Esophagus muscularis mucosa (tissue), 3 donors: Measurements from ENCODE around the gene C1orf146.

Experiments used
- CTCF ChIP-seq, 3 experiments: fragments of 200-600 bp in 2 of 3; fragments of 450-650 bp in 1 of 3; sonication (generic) in 2 of 3; IDR thresholded peaks; one replicate each; pipeline ENCODE4 v1.5.1; 2017 to 2019; ENCODE audit warnings: antibody characterized with exemption in 3 of 3, mild to moderate bottlenecking in 2 of 3, moderate library complexity in 1 of 3
- POLR2AphosphoS5 ChIP-seq, 2 donors: sonication (generic); formaldehyde crosslinking; IDR thresholded peaks; one replicate each; pipeline ENCODE4 v1.6.1; 2017; ENCODE audit warnings: antibody characterized with exemption in 2 of 2

GRCh38 chr1:92230736-92231135 lies 13.0 kb downstream of the C1orf146 start:
- TF ChIP-seq POLR2AphosphoS5 (IDR thresholded peaks at IDR 0.05) = no peak
- no peak for TF ChIP-seq CTCF (IDR thresholded peaks at IDR 0.05)
